Parathyroid adenoma (tissue), 2 donors: Measurements from ENCODE around the gene PNMA3.

Source experiments
- H2AFZ ChIP-seq: fragments of 300-600 bp; sonication (generic); one replicate; pipeline ENCODE4 v1.7.0; 2017; ENCODE audit warnings: antibody characterized with exemption, mild to moderate bottlenecking
- H3K27ac ChIP-seq: fragments of 300-600 bp; sonication (generic); one replicate; pipeline ENCODE4 v1.7.0; 2017
- H3K27me3 ChIP-seq: fragments of 300-600 bp; sonication (generic); one replicate; pipeline ENCODE4 v1.7.0; 2017; ENCODE audit warnings: low read length; ENCODE audit not compliant: control insufficient read depth, insufficient read depth
- H3K36me3 ChIP-seq: fragments of 300-600 bp; sonication (generic); one replicate; pipeline ENCODE4 v1.7.0; 2017; ENCODE audit warnings: low read length; ENCODE audit not compliant: control insufficient read depth, insufficient read depth
- H3K4me1 ChIP-seq: fragments of 300-600 bp; sonication (generic); one replicate; pipeline ENCODE4 v1.7.0; 2017; ENCODE audit warnings: control low read depth
- H3K4me2 ChIP-seq: fragments of 300-600 bp; sonication (generic); one replicate; pipeline ENCODE4 v1.7.0; 2017; ENCODE audit warnings: low read length
- H3K4me3 ChIP-seq: fragments of 300-600 bp; sonication (generic); one replicate; pipeline ENCODE4 v1.7.0; 2017; ENCODE audit warnings: low read depth, low read length
- H3K79me2 ChIP-seq: fragments of 300-600 bp; sonication (generic); one replicate; pipeline ENCODE4 v1.7.0; 2017; ENCODE audit warnings: control low read depth
- H3K9ac ChIP-seq: fragments of 300-600 bp; sonication (generic); one replicate; pipeline ENCODE4 v1.7.0; 2017; ENCODE audit warnings: mild to moderate bottlenecking
- H3K9me3 ChIP-seq: fragments of 300-600 bp; sonication (generic); one replicate; pipeline ENCODE4 v1.7.0; 2017; ENCODE audit warnings: low read length; ENCODE audit not compliant: control insufficient read depth
- CTCF ChIP-seq: fragments of 300-600 bp; sonication (generic); IDR thresholded peaks from one replicate; pipeline ENCODE4 v1.7.0; 2017; ENCODE audit warnings: antibody characterized with exemption, mild to moderate bottlenecking
- donor health status: primary hyperparathyroidism.

The PNMA3 gene

GRCh38 chrX:153029875-153030274 lies 26.4 kb upstream of the PNMA3 start:
- Histone ChIP-seq H3K9ac (no peak overlapping the region), H3K36me3 (no peaks in the 10 kb centered on the region), H3K4me3 (no peak overlapping the region), H3K79me2 (no peaks in the 10 kb centered on the region), H3K4me2 (no peak overlapping the region), H3K27me3 (no peaks in the 10 kb centered on the region), H3K4me1 (no peaks in the 10 kb centered on the region), H3K9me3 (no peaks in the 10 kb centered on the region), H2AFZ (no peak overlapping the region), H3K27ac (no peak overlapping the region)
- TF ChIP-seq CTCF: no peak

DNA sequence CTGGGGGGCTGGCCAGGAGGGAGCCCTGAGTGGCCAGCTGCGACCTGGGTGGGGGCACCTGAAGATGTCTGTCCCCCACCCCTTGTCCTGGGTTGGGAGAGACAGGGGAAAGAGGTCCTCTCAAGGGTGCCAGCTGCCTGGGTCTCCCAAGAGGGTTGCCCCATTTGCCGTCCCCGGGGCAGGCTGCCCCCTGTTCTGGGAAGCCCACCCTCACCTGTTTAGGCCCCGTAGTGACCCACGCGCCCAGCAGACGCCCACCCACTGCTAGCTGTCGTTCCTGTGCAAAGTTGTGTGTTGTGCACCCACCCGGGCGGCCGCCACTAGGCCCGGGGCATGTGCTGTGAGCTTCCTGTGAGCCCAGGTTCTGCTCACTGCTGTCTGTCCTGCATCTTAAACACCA lies 25.5 kb upstream of the PNMA3 start:
- no peak overlapping the region for H3K9ac ChIP-seq
- H2AFZ ChIP-seq: no peak overlapping the region
- no peak overlapping the region for H3K4me2 ChIP-seq
- no peak overlapping the region for H3K27ac ChIP-seq
- TF ChIP-seq CTCF: no peak
- H3K9me3 ChIP-seq: no peaks in the 10 kb centered on the region
- H3K4me1 ChIP-seq: no peaks in the 10 kb centered on the region
- H3K27me3 ChIP-seq: no peaks in the 10 kb centered on the region
- no peak overlapping the region for H3K4me3 ChIP-seq
- no peaks in the 10 kb centered on the region for H3K79me2 ChIP-seq
- no peaks in the 10 kb centered on the region for H3K36me3 ChIP-seq

DNA sequence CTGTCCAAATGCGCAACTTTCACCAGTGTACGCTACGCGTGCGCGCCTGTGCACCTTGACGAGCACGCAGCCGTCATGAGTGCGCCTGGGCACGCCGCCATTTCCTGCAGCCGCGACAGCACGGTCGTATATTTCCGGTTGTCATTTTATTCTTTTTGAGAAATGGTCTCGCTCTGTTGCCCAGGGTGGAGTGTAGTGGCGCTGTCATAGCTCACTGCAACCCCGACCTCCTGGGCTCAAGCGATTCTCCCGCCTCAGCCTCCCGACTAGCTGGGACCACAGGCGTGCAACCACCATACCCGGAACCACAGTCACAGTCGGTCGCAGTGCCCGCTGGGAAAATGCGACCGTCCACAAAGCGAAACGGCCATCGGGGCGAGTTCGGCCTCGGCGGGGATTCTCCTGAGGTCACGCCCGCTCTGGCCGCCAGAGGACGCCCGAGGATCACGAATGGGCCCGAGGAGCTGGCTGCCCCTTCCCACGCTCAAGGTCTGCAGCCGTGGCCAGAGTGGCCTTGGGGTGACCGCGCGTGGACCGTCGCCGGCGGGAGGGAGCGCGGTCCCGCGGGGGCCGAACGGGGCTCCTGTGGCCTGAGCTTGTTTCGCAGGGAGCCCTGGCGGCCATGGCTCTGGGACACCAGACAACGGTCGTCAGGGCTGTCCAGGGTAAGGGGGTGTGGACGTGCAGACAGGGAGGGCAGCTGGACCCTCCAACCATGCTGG lies 23.7 kb upstream of the PNMA3 start:
- no peaks in the 10 kb centered on the region for H3K4me1 ChIP-seq
- no peaks in the 10 kb centered on the region for H3K9me3 ChIP-seq
- no peaks in the 10 kb centered on the region for H3K79me2 ChIP-seq
- no peak overlapping the region for H3K27ac ChIP-seq
- peak overlapping the region; percentile 60 for H2AFZ ChIP-seq
- peak overlapping the region; percentile 59 for H3K4me2 ChIP-seq
- peak; percentile 81 for TF ChIP-seq CTCF
- H3K27me3 ChIP-seq: no peaks in the 10 kb centered on the region
- H3K4me3 ChIP-seq: peak overlapping the region; percentile 40
- H3K36me3 ChIP-seq: no peaks in the 10 kb centered on the region
- H3K9ac ChIP-seq: no peak overlapping the region

- TF ChIP-seq CTCF: no peak
Observed at GRCh38 chrX:153049093-153049492, 7.2 kb upstream of the PNMA3 start.

GRCh38 chrX:153052534-153052933 lies 3.7 kb upstream of the PNMA3 start:
- no peaks in the 10 kb centered on the region for H3K4me1 ChIP-seq
- no peaks in the 10 kb centered on the region for H3K36me3 ChIP-seq
- H3K9ac ChIP-seq: no peak overlapping the region
- no peaks in the 10 kb centered on the region for H3K9me3 ChIP-seq
- H3K4me3 ChIP-seq: no peak overlapping the region
- no peaks in the 10 kb centered on the region for H3K27me3 ChIP-seq
- no peaks in the 10 kb centered on the region for H3K79me2 ChIP-seq
- H2AFZ ChIP-seq: no peak overlapping the region
- H3K4me2 ChIP-seq: no peak overlapping the region
- no peak for TF ChIP-seq CTCF
- no peak overlapping the region for H3K27ac ChIP-seq

More at GRCh38 chrX:153049093-153049492, 7.2 kb upstream of the PNMA3 start:
- H3K4me2 ChIP-seq: no peak overlapping the region
- no peak overlapping the region for H3K9ac ChIP-seq
- no peaks in the 10 kb centered on the region for H3K36me3 ChIP-seq
- no peak overlapping the region for H3K27ac ChIP-seq
- no peak overlapping the region for H3K4me3 ChIP-seq
- H3K9me3 ChIP-seq: no peaks in the 10 kb centered on the region
- no peaks in the 10 kb centered on the region for H3K27me3 ChIP-seq
- H2AFZ ChIP-seq: no peak overlapping the region
- no peaks in the 10 kb centered on the region for H3K4me1 ChIP-seq
- no peaks in the 10 kb centered on the region for H3K79me2 ChIP-seq
